ENCODE data around the gene CDC23.

DNA sequence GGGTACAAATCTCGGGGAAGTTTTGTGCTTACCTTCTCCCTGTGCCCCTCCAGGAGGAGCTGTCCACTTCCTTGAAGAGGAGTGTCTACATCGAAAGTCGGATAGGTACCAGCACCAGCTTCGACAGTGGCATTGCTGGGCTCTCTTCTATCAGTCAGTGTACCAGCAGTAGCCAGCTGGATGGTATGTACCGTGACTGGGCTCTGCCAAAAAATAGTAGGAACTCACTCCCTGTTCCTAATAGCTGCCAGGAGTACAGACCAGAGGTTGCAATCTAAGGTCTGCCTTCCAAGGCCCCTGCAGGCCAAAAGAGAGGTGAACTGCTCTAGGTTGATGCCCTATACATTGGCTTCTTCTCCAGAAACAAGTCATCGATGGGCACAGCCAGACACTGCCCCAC lies 30.3 kb downstream of the CDC23 start:
- TF ChIP-seq, protein P1, sequence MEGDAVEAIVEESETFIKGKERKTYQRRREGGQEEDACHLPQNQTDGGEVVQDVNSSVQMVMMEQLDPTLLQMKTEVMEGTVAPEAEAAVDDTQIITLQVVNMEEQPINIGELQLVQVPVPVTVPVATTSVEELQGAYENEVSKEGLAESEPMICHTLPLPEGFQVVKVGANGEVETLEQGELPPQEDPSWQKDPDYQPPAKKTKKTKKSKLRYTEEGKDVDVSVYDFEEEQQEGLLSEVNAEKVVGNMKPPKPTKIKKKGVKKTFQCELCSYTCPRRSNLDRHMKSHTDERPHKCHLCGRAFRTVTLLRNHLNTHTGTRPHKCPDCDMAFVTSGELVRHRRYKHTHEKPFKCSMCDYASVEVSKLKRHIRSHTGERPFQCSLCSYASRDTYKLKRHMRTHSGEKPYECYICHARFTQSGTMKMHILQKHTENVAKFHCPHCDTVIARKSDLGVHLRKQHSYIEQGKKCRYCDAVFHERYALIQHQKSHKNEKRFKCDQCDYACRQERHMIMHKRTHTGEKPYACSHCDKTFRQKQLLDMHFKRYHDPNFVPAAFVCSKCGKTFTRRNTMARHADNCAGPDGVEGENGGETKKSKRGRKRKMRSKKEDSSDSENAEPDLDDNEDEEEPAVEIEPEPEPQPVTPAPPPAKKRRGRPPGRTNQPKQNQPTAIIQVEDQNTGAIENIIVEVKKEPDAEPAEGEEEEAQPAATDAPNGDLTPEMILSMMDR (IDR thresholded peaks at IDR 0.05): no peak
- TF ChIP-seq EP300 (IDR thresholded peaks at IDR 0.05) (no peak), POLR2AphosphoS5 (IDR thresholded peaks at IDR 0.05) (no peak)
